ENCODE results near the gene ARHGAP26.

Gene ARHGAP26

DNA sequence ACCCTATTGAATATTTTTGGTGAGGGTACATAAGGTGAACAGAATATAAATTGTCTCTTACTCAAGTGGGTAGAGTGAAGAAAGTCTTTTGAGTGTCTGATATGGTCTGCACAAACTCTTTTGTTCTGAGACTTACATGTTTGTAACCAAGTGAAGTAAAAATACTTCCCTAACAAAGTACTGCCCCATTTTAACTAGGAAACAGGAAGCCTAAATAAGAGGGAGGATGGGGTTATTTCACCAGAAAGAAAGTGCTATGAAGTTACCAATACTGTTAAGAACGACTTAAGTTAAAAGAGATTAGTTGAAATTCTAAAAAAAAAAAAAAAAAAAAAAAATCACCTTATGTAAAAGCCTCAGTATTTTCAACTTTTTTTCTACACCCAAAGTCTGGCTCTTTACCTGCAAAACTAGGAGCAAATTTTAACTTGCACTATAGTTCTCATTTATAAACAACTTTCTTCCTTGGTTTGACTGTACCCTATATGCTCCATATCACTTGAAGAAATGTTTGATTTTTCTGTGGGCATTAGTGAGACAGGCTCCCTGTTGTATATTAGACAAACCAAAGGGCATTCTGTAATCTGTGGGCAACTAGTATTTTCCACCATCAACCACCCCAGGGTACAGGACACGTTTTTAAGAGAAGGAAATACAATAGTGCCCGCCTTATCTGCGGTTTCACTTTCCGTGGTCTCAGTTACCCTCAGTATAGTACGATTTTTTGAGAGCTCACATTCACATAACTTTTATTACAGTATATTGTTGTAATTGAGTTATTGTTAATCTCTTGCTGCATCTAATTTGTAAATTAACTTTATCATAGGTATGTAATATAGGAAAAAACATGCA, 505.6 kb downstream of the ARHGAP26 start:
- no peak for DNase-seq

DNA sequence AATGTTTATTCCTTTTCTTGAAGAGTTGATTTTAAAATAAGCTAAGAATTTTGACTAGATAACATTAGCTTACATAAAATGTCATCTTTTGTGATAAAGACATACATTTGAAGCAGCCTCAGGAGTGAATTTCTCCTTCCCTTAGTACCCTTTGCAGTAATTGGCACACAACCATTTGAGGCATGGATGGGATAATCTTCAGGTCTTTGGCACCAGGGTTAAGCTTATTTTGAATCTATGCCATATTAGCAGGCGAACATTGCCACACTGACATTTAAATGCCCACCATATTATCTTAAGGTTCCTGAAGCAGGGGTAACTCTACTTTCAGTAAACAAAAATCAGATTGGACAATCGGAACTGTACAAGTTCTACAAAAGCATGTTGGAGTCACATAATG, 507.4 kb downstream of the ARHGAP26 start:
- no peak for DNase-seq
